IPS-15b (cell line): ENCODE measurements around the gene HSD11B1.
A peak's percentile ranks its signal among the peaks of the same experiment; 100 is the strongest.

Experiments
- H3K27me3 ChIP-seq: one replicate; pipeline ENCODE4 v1.6.1; 2013; ENCODE audit warnings: low read length; ENCODE audit not compliant: control insufficient read depth, insufficient read depth
- H3K36me3 ChIP-seq: one replicate; pipeline ENCODE4 v1.6.1; 2013; ENCODE audit warnings: low read length; ENCODE audit not compliant: control insufficient read depth, insufficient read depth
- H3K4me1 ChIP-seq: one replicate; pipeline ENCODE4 v1.6.1; 2013; ENCODE audit warnings: mild to moderate bottlenecking, low read length; ENCODE audit not compliant: control insufficient read depth, insufficient read depth
- H3K4me3 ChIP-seq: one replicate; pipeline ENCODE4 v1.5.1; 2013; ENCODE audit warnings: low read depth, low read length
- H3K9ac ChIP-seq: one replicate; pipeline ENCODE4 v1.6.1; 2013; ENCODE audit warnings: low read depth, mild to moderate bottlenecking, low read length
- H3K9me3 ChIP-seq: one replicate; pipeline ENCODE4 v1.6.1; 2013; ENCODE audit warnings: mild to moderate bottlenecking, low read length; ENCODE audit not compliant: control insufficient read depth, insufficient read depth

Gene HSD11B1

DNA sequence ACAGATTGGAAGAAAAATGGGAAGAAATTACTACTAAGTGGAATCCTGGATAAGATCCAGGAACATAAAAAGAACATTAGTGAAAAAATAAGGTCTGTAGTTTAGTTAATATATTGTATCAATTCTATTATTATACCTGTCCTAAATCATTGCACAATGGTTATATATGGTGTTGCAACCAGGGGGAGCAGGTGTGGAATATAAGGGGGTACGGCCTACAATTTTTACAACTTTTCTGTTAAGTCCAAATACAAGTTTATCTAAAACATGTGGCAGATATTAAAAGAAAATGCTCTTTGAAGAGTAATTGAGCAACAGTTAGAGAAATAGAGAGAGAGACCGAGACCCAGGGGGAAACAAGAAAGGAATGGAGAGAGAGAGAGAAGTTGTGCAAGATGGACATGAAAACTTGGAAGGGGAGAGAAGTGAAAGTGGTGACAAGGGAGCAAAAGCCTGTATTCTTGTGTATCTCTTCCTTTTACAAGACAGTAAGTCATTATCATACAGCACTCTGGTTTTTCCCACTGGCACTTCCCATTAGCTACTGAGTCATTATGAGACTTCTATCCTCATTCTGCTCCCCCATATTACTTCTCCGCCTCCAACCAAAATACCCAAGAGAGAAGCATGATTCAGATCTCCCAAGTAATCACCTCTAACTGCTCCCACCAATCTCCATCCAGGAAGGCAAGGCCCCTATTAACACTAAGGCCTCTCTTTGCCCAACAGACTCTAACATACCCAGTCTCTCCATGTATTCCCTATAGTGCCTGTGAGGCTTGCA, 29.0 kb downstream of the HSD11B1 start:
- Histone ChIP-seq H3K4me3 (no peak overlapping the region), H3K9ac (no peak overlapping the region), H3K4me1 (no peaks in the 10 kb centered on the region), H3K9me3 (no peaks in the 10 kb centered on the region), H3K36me3 (no peaks in the 10 kb centered on the region), H3K27me3 (no peaks in the 10 kb centered on the region)

- Histone ChIP-seq H3K27me3 (peaks cover under 1% of the 10 kb centered on the region), H3K4me3 (no peak overlapping the region), H3K4me1 (no peaks in the 10 kb centered on the region), H3K36me3 (no peaks in the 10 kb centered on the region), H3K9ac (no peak overlapping the region), H3K9me3 (no peaks in the 10 kb centered on the region)
Measured at GRCh38 chr1:209736490-209737117, 32.0 kb downstream of the HSD11B1 start.

- Histone ChIP-seq H3K4me1 (no peaks in the 10 kb centered on the region), H3K4me3 (no peak overlapping the region), H3K27me3 (peaks cover 5% of the 10 kb centered on the region), H3K9ac (no peak overlapping the region), H3K9me3 (no peaks in the 10 kb centered on the region), H3K36me3 (no peaks in the 10 kb centered on the region)
Measured at GRCh38 chr1:209737118-209737505, 32.5 kb downstream of the HSD11B1 start.

DNA sequence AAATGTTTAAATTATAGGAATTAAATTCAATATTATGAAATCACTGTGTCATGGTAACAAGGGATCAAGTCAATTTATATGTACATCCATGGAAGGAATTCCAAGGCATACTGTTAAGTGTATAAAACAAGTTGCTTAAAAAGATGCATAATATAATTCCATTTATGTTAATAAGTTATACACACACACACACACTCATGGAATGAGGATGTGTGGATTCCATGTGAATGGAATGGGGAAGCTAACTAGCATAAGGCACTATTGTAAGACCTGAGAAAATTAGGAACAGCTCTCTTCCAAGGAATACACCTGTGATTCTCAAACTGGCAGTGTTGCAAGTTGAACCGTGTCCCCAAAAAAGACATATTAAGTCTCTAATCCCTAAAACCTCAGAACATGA, 33.6 kb downstream of the HSD11B1 start:
- no peaks in the 10 kb centered on the region for H3K4me1 ChIP-seq
- H3K9ac ChIP-seq, result no peak overlapping the region
- H3K9me3 ChIP-seq, result no peaks in the 10 kb centered on the region
- no peak overlapping the region for H3K4me3 ChIP-seq
- peaks cover 10% of the 10 kb centered on the region for H3K27me3 ChIP-seq
- H3K36me3 ChIP-seq, result no peaks in the 10 kb centered on the region

DNA sequence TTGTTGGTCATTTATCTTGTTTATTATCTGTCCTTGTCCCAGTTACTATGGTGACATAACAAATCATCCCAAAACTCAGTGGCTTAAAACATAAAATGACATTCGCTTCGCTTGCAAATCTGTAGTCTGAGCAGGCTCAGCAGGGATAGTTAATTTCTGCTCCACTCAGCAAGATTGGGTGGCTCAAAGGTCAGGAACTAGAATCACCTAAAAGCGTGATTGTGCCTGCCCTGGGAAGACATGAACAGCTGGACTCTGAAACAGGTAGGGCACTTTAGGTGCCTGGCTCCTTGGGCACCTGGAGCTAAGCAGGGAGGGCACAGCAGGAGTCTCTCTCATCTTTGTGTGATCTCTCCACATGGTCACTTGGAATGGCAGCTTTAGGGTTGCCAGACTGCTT, 36.5 kb downstream of the HSD11B1 start:
- Histone ChIP-seq H3K9ac (no peak overlapping the region), H3K27me3 (peaks cover 16% of the 10 kb centered on the region), H3K9me3 (no peaks in the 10 kb centered on the region), H3K36me3 (no peaks in the 10 kb centered on the region), H3K4me1 (no peaks in the 10 kb centered on the region), H3K4me3 (no peak overlapping the region)

DNA sequence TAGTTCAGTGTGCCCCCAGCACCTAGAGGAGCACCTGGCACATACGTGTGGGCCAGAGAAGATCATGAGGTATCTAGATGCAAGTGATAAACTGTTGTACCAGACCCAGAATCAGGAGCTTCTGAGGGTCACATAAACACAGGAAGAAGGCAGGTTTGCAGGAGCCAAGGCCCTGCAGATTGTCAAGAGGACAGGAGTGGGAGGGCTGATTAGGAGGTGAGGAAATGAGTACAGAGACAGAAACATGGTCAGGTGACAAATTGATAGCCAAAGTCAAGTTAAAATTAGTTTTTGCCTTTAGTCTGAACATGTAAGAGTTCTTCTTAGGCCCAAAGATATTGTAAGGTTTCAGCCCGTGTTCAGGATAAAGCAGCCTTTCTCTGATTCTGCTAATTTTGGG, 37.2 kb downstream of the HSD11B1 start:
- Histone ChIP-seq H3K9ac (no peak overlapping the region), H3K9me3 (no peaks in the 10 kb centered on the region), H3K27me3 (peaks cover 22% of the 10 kb centered on the region)

GRCh38 chr1:209742409-209743144, 37.9 kb downstream of the HSD11B1 start:
- Histone ChIP-seq H3K4me3 (no peak overlapping the region), H3K4me1 (peaks cover 2% of the 10 kb centered on the region)

More for the DNA sequence above, 37.2 kb downstream of the HSD11B1 start:
- Histone ChIP-seq H3K4me3 (no peak overlapping the region), H3K4me1 (no peaks in the 10 kb centered on the region), H3K36me3 (no peaks in the 10 kb centered on the region)

GRCh38 chr1:209743145-209743482, 38.5 kb downstream of the HSD11B1 start:
- Histone ChIP-seq H3K9ac (no peak overlapping the region), H3K27me3 (peaks cover 30% of the 10 kb centered on the region), H3K9me3 (no peaks in the 10 kb centered on the region), H3K4me3 (no peak overlapping the region), H3K36me3 (no peaks in the 10 kb centered on the region), H3K4me1 (peaks cover 2% of the 10 kb centered on the region)

More at GRCh38 chr1:209742409-209743144, 37.9 kb downstream of the HSD11B1 start:
- Histone ChIP-seq H3K9me3 (no peaks in the 10 kb centered on the region), H3K36me3 (no peaks in the 10 kb centered on the region), H3K9ac (no peak overlapping the region), H3K27me3 (peaks cover 28% of the 10 kb centered on the region)

- peaks cover 2% of the 10 kb centered on the region for H3K4me1 ChIP-seq
Measured at GRCh38 chr1:209746451-209747165, 42.0 kb downstream of the HSD11B1 start.

GRCh38 chr1:209747580-209748262, 43.1 kb downstream of the HSD11B1 start:
- H3K27me3 ChIP-seq, result peaks cover 31% of the 10 kb centered on the region
- H3K4me3 ChIP-seq, result peak overlapping the region; percentile 48
- H3K4me1 ChIP-seq, result peaks cover 2% of the 10 kb centered on the region
- no peak overlapping the region for H3K9ac ChIP-seq
- no peaks in the 10 kb centered on the region for H3K36me3 ChIP-seq
- H3K9me3 ChIP-seq, result no peaks in the 10 kb centered on the region

More at GRCh38 chr1:209746451-209747165, 42.0 kb downstream of the HSD11B1 start:
- no peak overlapping the region for H3K4me3 ChIP-seq
- H3K9me3 ChIP-seq, result no peaks in the 10 kb centered on the region
- peaks cover 40% of the 10 kb centered on the region for H3K27me3 ChIP-seq
- no peak overlapping the region for H3K9ac ChIP-seq
- H3K36me3 ChIP-seq, result no peaks in the 10 kb centered on the region

DNA sequence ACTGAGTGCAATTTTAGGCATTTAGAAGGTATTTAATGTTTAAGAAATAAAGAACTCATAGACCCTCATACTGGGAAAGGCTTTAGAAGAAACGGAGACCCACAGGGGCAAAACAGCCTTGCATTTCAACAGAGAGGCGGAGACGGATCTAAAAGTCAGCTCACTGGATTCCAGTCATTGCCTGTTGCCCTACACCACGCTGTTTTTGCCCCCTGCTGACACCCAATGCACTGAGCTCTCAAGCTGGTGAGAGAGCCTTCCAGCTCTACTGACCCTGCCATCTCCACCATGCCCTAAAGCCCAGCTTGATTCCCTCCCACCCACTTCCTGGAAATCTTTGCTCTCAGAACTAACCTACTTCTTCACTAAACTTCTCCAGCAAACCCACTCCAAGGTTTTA, 44.0 kb downstream of the HSD11B1 start:
- Histone ChIP-seq H3K27me3 (peaks cover 31% of the 10 kb centered on the region), H3K36me3 (no peaks in the 10 kb centered on the region), H3K4me1 (peaks cover 2% of the 10 kb centered on the region), H3K9me3 (no peaks in the 10 kb centered on the region), H3K4me3 (no peak overlapping the region), H3K9ac (no peak overlapping the region)
